HG03378 (cell line): ENCODE measurements around the gene FHOD1.

ENCODE experiments used
- ATAC-seq: cut with Tn5 transposase; IDR thresholded peaks from one replicate; pipeline ENCODE4 v1.9.1; 2021; ENCODE audit warnings: mild to moderate bottlenecking, moderate library complexity; ENCODE audit not compliant: unreplicated experiment

FHOD1 gene

GRCh38 chr16:67277999-67278772 is 30.9 kb upstream of the FHOD1 start:
- ATAC-seq = no peak

- no peak for ATAC-seq
These were observed 30.2 kb upstream of the FHOD1 start for GRCh38 chr16:67277294-67277998.

GRCh38 chr16:67275321-67275720 is 28.0 kb upstream of the FHOD1 start:
- ATAC-seq = no peak

GRCh38 chr16:67271446-67271845 is 24.2 kb upstream of the FHOD1 start:
- no peak for ATAC-seq

GRCh38 chr16:67270931-67271338 is 23.7 kb upstream of the FHOD1 start:
- ATAC-seq = no peak

- ATAC-seq = no peak
These were observed 22.5 kb upstream of the FHOD1 start for GRCh38 chr16:67269766-67270165.

GRCh38 chr16:67268136-67268579 is 20.9 kb upstream of the FHOD1 start:
- ATAC-seq = no peak

GRCh38 chr16:67265834-67266233 is 18.6 kb upstream of the FHOD1 start:
- ATAC-seq = no peak

- ATAC-seq = no peak
These were observed 17.6 kb upstream of the FHOD1 start for GRCh38 chr16:67264866-67265265.

- no peak for ATAC-seq
These were observed 17.0 kb upstream of the FHOD1 start for GRCh38 chr16:67264277-67264676.

- no peak for ATAC-seq
These were observed 15.9 kb upstream of the FHOD1 start for GRCh38 chr16:67263201-67263600.

GRCh38 chr16:67260426-67261063 is 13.3 kb upstream of the FHOD1 start:
- ATAC-seq = no peak

GRCh38 chr16:67259705-67260104 is 12.4 kb upstream of the FHOD1 start:
- no peak for ATAC-seq

- ATAC-seq = no peak
These were observed 11.0 kb upstream of the FHOD1 start for GRCh38 chr16:67258161-67258835.

GRCh38 chr16:67257486-67258160 is 10.3 kb upstream of the FHOD1 start:
- no peak for ATAC-seq

GRCh38 chr16:67256701-67257230 is 9.5 kb upstream of the FHOD1 start:
- ATAC-seq = no peak

GRCh38 chr16:67255553-67256221 is 8.4 kb upstream of the FHOD1 start:
- ATAC-seq = no peak

GRCh38 chr16:67254801-67255552 is 7.7 kb upstream of the FHOD1 start:
- no peak for ATAC-seq
